ENCODE measurements around the gene SEMA3D. TPM values are rescaled to one million over a fixed set of nuclear protein-coding genes. Genes with fewer than 3 reads are reported as not detected.

The SEMA3D gene
- total and polyA plus RNA-seq, 2 donors (not counting 3 experiments of a cell fraction or from before 2014, with no cell fraction given): 9.9 to 10.3 TPM

DNA sequence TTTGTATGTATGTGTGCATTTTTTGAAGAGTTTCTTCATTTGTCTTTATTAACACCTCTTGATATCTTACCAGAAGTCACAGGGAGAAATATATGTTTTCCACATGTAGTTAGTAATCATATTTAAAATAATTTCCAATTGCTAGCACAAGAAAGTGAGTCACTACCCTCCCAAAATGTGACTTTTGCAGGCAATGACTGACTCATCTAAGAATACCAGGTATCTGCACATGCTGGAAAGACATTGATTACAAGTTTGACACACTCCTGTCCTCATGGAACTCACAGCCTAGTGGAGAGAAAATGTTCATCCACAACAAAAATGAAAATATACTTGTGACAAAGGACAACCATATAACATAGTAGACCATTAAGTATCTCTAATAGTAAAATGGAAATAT lies 82.9 kb downstream of the SEMA3D start:
- H3K4me1 ChIP-seq (ENCODE audit: control insufficient read depth, extremely low read depth, insufficient read depth, low read length): peaks cover 52% of the 10 kb centered on the region
- no peak overlapping the region for H2AFZ ChIP-seq (ENCODE audit: low read depth, low read length)
- H3K79me2 ChIP-seq (ENCODE audit: control insufficient read depth, insufficient read depth, low read length): no peaks in the 10 kb centered on the region
- dilution Hi-C loops (cut with MboI; ENCODE audit: extremely low pct_ligation_motif_present, low sequenced_read_pairs) (no loop called here), intact Hi-C loops (cut with micrococcal nuclease) (loop anchor here (1.0 to 10.0 kb wide), 2 partner anchors 82 to 469 kb away; no protein-coding TSS in a partner anchor)
- BruUV-seq (replicated peaks): TSS peak; percentile 50
- no peak for TF ChIP-seq GATA2 (IDR thresholded peaks at IDR 0.05; ENCODE audit: insufficient read depth, insufficient read length, low read depth, low read length)
- TF ChIP-seq FOS (IDR thresholded peaks at IDR 0.05; ENCODE audit: borderline replicate concordance, insufficient read depth, low read length): peak; percentile 23
- TF ChIP-seq JUN (IDR thresholded peaks at IDR 0.05; ENCODE audit: borderline replicate concordance, insufficient read depth, insufficient read length, low read depth): peak; percentile 25
- DNase-seq (ENCODE audit: low read depth, low spot score) (no peak), FAIRE-seq (no peak)
- no peaks in the 10 kb centered on the region for H3K9me3 ChIP-seq (replicated peaks; ENCODE audit: control insufficient read depth, insufficient read depth, low read length)
- H3K27ac ChIP-seq (ENCODE audit: insufficient read depth, low read depth, low read length): peak overlapping the region; percentile 53
- ChIA-PET POLR2A (no interaction called here), CTCF (no interaction called here)
- peak overlapping the region in 1 of 3 experiments; percentile 45 for H3K4me3 ChIP-seq (replicated peaks in 1 of 3; ENCODE audit: insufficient read depth in 1 of 3, low read depth in 1 of 3, low read length in 3 of 3)
- H3K4me2 ChIP-seq (ENCODE audit: insufficient read depth, low read length): peak overlapping the region; percentile 92
- no peaks in the 10 kb centered on the region for H4K20me1 ChIP-seq (replicated peaks; ENCODE audit: control insufficient read depth, extremely low read depth, insufficient read depth, low read length)
- no peaks in the 10 kb centered on the region for H3K27me3 ChIP-seq (ENCODE audit: control insufficient read depth in 2 of 2, insufficient read depth in 2 of 2, low read length in 2 of 2)
- H3K9ac ChIP-seq (replicated peaks; ENCODE audit: extremely low read depth, insufficient read depth, low read length): peak overlapping the region; percentile 65
- no peaks in the 10 kb centered on the region for H3K36me3 ChIP-seq (ENCODE audit: control insufficient read depth in 2 of 2, extremely low read depth in 1 of 2, insufficient read depth in 2 of 2, low read length in 2 of 2)
- no peaks in the 10 kb centered on the region for H3K9me1 ChIP-seq (replicated peaks; ENCODE audit: control insufficient read depth, extremely low read depth, insufficient read depth, low read length)

DNA sequence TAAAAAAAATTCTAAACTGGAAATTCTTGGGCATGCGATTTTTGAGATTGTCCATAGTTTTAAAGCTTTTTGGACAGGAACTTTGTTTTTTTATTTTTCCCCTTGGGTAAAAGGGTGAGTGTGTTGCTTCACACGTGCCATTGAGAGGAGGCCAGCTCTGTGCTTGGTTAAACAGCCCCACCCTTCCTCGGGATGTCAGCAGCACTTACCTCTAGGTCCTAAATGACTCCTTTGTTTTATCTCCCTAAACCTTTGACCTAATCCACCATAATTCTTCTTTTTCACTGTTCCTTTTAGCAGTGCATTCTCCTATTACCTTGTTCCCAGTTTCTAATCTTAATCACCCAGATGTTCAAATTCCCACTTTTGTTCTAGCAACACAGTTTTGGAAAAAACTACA lies 83.5 kb downstream of the SEMA3D start:
- Histone ChIP-seq H2AFZ (ENCODE audit: low read depth, low read length) (no peak overlapping the region), H3K9me3 (replicated peaks; ENCODE audit: control insufficient read depth, insufficient read depth, low read length) (no peaks in the 10 kb centered on the region), H3K27ac (ENCODE audit: insufficient read depth, low read depth, low read length) (peak overlapping the region; percentile 69), H3K4me2 (ENCODE audit: insufficient read depth, low read length) (peak overlapping the region; percentile 92), H3K9me1 (replicated peaks; ENCODE audit: control insufficient read depth, extremely low read depth, insufficient read depth, low read length) (no peaks in the 10 kb centered on the region), H3K4me1 (ENCODE audit: control insufficient read depth, extremely low read depth, insufficient read depth, low read length) (peaks cover 52% of the 10 kb centered on the region), H3K27me3 (ENCODE audit: control insufficient read depth in 2 of 2, insufficient read depth in 2 of 2, low read length in 2 of 2) (no peaks in the 10 kb centered on the region), H3K9ac (replicated peaks; ENCODE audit: extremely low read depth, insufficient read depth, low read length) (no peak overlapping the region), H3K4me3 (replicated peaks in 1 of 3; ENCODE audit: insufficient read depth in 1 of 3, low read depth in 1 of 3, low read length in 3 of 3) (no peak overlapping the region), H3K79me2 (ENCODE audit: control insufficient read depth, insufficient read depth, low read length) (no peaks in the 10 kb centered on the region), H3K36me3 (ENCODE audit: control insufficient read depth in 2 of 2, extremely low read depth in 1 of 2, insufficient read depth in 2 of 2, low read length in 2 of 2) (no peaks in the 10 kb centered on the region), H4K20me1 (replicated peaks; ENCODE audit: control insufficient read depth, extremely low read depth, insufficient read depth, low read length) (no peaks in the 10 kb centered on the region)
- dilution Hi-C loops (cut with MboI; ENCODE audit: extremely low pct_ligation_motif_present, low sequenced_read_pairs) (no loop called here), intact Hi-C loops (cut with micrococcal nuclease) (loop anchor here (10.0 kb wide), 1 partner anchor 469 kb away; no protein-coding TSS in a partner anchor)
- no peak for DNase-seq (ENCODE audit: low read depth, low spot score)
- TF ChIP-seq POLR2AphosphoS5 (IDR thresholded peaks at IDR 0.05; ENCODE audit: insufficient read depth, low read depth, low read length): no peak
- no peak for TF ChIP-seq JUN (IDR thresholded peaks at IDR 0.05; ENCODE audit: borderline replicate concordance, insufficient read depth, insufficient read length, low read depth)
- TF ChIP-seq POLR2A (IDR thresholded peaks at IDR 0.05; ENCODE audit: low read depth, low read length): no peak
- TF ChIP-seq MAX (IDR thresholded peaks at IDR 0.05; ENCODE audit: insufficient read depth, insufficient read length): no peak
- no peak for TF ChIP-seq GATA2 (IDR thresholded peaks at IDR 0.05; ENCODE audit: insufficient read depth, insufficient read length, low read depth, low read length)
- TF ChIP-seq EZH2 (IDR thresholded peaks at IDR 0.05; ENCODE audit: borderline replicate concordance, low read depth, low read length, severe bottlenecking): no peak
- TF ChIP-seq FOS (IDR thresholded peaks at IDR 0.05; ENCODE audit: borderline replicate concordance, insufficient read depth, low read length): no peak
- no TSS peak for BruUV-seq (replicated peaks)
- POLR2A ChIA-PET: interaction anchor here (1.0 kb wide), 1 partner anchor 82 kb away, joined by 3 read pairs; no protein-coding TSS in a partner anchor
- FAIRE-seq: no peak
- CTCF ChIA-PET: interaction anchor here (1.2 to 2.0 kb wide), 5 partner anchors 8 to 87 kb away, joined by 5 to 14 read pairs (median 5); partner anchors contain the start of gene SEMA3D

Measured in endothelial cell of umbilical vein (primary cell).